ENCODE results near the gene CTBP2.

The CTBP2 gene

GRCh38 chr10:125201791-125202622 lies 41.6 kb upstream of the CTBP2 start:
- no CpG with 5 or more reads among the region's 10 CpGs for WGBS, 2 donors (ENCODE audit: extremely low coverage in 2 of 2, insufficient read length in 2 of 2, insufficient replicate concordance in 1 of 2)
- H2BK15ac ChIP-seq (ENCODE audit: low read length), result no peak overlapping the region
- H2BK12ac ChIP-seq (ENCODE audit: low read length), result no peak overlapping the region
- H3K27me3 ChIP-seq (ENCODE audit: control insufficient read depth in 3 of 3, insufficient read depth in 3 of 3, low read depth in 1 of 3, low read length in 3 of 3), result peaks cover 0 to 8% (median 0%) of the 10 kb centered on the region in 3 experiments
- no peaks in the 10 kb centered on the region for H3K9me3 ChIP-seq (replicated peaks in 1 of 2; ENCODE audit: control insufficient read depth in 2 of 2, insufficient read depth in 1 of 2, low read depth in 1 of 2, low read length in 2 of 2)
- H2AK5ac ChIP-seq (ENCODE audit: low read depth, low read length), result peak overlapping the region; percentile 22
- no peak overlapping the region for H3K4me2 ChIP-seq (ENCODE audit: insufficient read depth, low read length, poor library complexity, severe bottlenecking)
- no peaks in the 10 kb centered on the region for H3K36me3 ChIP-seq (replicated peaks in 1 of 2; ENCODE audit: control insufficient read depth in 2 of 2, insufficient read depth in 2 of 2, low read length in 2 of 2)
- no peak overlapping the region for H3K4me3 ChIP-seq (ENCODE audit: low read length in 2 of 2)
- H3K4me1 ChIP-seq (ENCODE audit: control insufficient read depth in 2 of 2, insufficient read depth in 1 of 2, low read depth in 1 of 2, low read length in 2 of 2), result no peaks in the 10 kb centered on the region
- no peaks in the 10 kb centered on the region for H3K79me1 ChIP-seq (ENCODE audit: low read depth, low read length)
- no peak overlapping the region for H3K23ac ChIP-seq (ENCODE audit: low read depth, low read length, poor library complexity)
- H4K8ac ChIP-seq (ENCODE audit: low read depth, low read length), result no peak overlapping the region
- H2AFZ ChIP-seq (ENCODE audit: low read length), result no peak overlapping the region
- DNase-seq (ENCODE audit: low spot score), result no peak
- H4K91ac ChIP-seq (ENCODE audit: low read depth, low read length, poor library complexity), result no peak overlapping the region
- no peak overlapping the region for H3K27ac ChIP-seq (replicated peaks; ENCODE audit: low read length)
- H2BK120ac ChIP-seq (ENCODE audit: low read depth, low read length), result no peak overlapping the region
- H3K18ac ChIP-seq (ENCODE audit: low read length), result no peak overlapping the region
- H3K14ac ChIP-seq (ENCODE audit: low read length), result peak overlapping the region; percentile 82
- H3K4ac ChIP-seq (ENCODE audit: low read length), result no peak overlapping the region
- no peak overlapping the region for H2BK5ac ChIP-seq (ENCODE audit: low read length)
- H3K9ac ChIP-seq (ENCODE audit: low read depth, low read length, poor library complexity), result no peak overlapping the region

GRCh38 chr10:125201108-125201524 lies 40.8 kb upstream of the CTBP2 start:
- Histone ChIP-seq H3K4me3 (ENCODE audit: low read length in 2 of 2) (no peak overlapping the region), H4K8ac (ENCODE audit: low read depth, low read length) (no peak overlapping the region), H3K4me2 (ENCODE audit: insufficient read depth, low read length, poor library complexity, severe bottlenecking) (no peak overlapping the region), H3K9ac (ENCODE audit: low read depth, low read length, poor library complexity) (no peak overlapping the region), H3K23ac (ENCODE audit: low read depth, low read length, poor library complexity) (no peak overlapping the region), H2BK15ac (ENCODE audit: low read length) (no peak overlapping the region), H2AFZ (ENCODE audit: low read length) (no peak overlapping the region), H3K4ac (ENCODE audit: low read length) (no peak overlapping the region), H3K27ac (replicated peaks; ENCODE audit: low read length) (no peak overlapping the region), H3K79me1 (ENCODE audit: low read depth, low read length) (no peaks in the 10 kb centered on the region), H2BK120ac (ENCODE audit: low read depth, low read length) (no peak overlapping the region), H2BK12ac (ENCODE audit: low read length) (no peak overlapping the region), H4K91ac (ENCODE audit: low read depth, low read length, poor library complexity) (no peak overlapping the region), H3K14ac (ENCODE audit: low read length) (no peak overlapping the region), H3K18ac (ENCODE audit: low read length) (peak overlapping the region; percentile 40), H3K36me3 (replicated peaks in 1 of 2; ENCODE audit: control insufficient read depth in 2 of 2, insufficient read depth in 2 of 2, low read length in 2 of 2) (no peaks in the 10 kb centered on the region), H3K4me1 (ENCODE audit: control insufficient read depth in 2 of 2, insufficient read depth in 1 of 2, low read depth in 1 of 2, low read length in 2 of 2) (no peaks in the 10 kb centered on the region), H2BK5ac (ENCODE audit: low read length) (no peak overlapping the region), H2AK5ac (ENCODE audit: low read depth, low read length) (no peak overlapping the region), H3K27me3 (ENCODE audit: control insufficient read depth in 3 of 3, insufficient read depth in 3 of 3, low read depth in 1 of 3, low read length in 3 of 3) (peaks cover 0 to 8% (median 0%) of the 10 kb centered on the region in 3 experiments), H3K9me3 (replicated peaks in 1 of 2; ENCODE audit: control insufficient read depth in 2 of 2, insufficient read depth in 1 of 2, low read depth in 1 of 2, low read length in 2 of 2) (no peaks in the 10 kb centered on the region)
- WGBS, 2 donors (ENCODE audit: extremely low coverage in 2 of 2, insufficient read length in 2 of 2, insufficient replicate concordance in 1 of 2), result no CpG with 5 or more reads among the region's 5 CpGs
- no peak for DNase-seq (ENCODE audit: low spot score)

- H2BK5ac ChIP-seq (ENCODE audit: low read length), result no peak overlapping the region
- H3K9me3 ChIP-seq (replicated peaks in 1 of 2; ENCODE audit: control insufficient read depth in 2 of 2, insufficient read depth in 1 of 2, low read depth in 1 of 2, low read length in 2 of 2), result no peaks in the 10 kb centered on the region
- H3K36me3 ChIP-seq (replicated peaks in 1 of 2; ENCODE audit: control insufficient read depth in 2 of 2, insufficient read depth in 2 of 2, low read length in 2 of 2), result no peaks in the 10 kb centered on the region
- DNase-seq (ENCODE audit: low spot score), result no peak
- no CpG with 5 or more reads among the region's 3 CpGs for WGBS, 2 donors (ENCODE audit: extremely low coverage in 2 of 2, insufficient read length in 2 of 2, insufficient replicate concordance in 1 of 2)
- no peak overlapping the region for H2BK120ac ChIP-seq (ENCODE audit: low read depth, low read length)
- no peak overlapping the region for H3K4me3 ChIP-seq (ENCODE audit: low read length in 2 of 2)
- no peak overlapping the region for H3K14ac ChIP-seq (ENCODE audit: low read length)
- no peak overlapping the region for H3K27ac ChIP-seq (replicated peaks; ENCODE audit: low read length)
- H2BK15ac ChIP-seq (ENCODE audit: low read length), result no peak overlapping the region
- H3K18ac ChIP-seq (ENCODE audit: low read length), result no peak overlapping the region
- no peaks in the 10 kb centered on the region for H3K4me1 ChIP-seq (ENCODE audit: control insufficient read depth in 2 of 2, insufficient read depth in 1 of 2, low read depth in 1 of 2, low read length in 2 of 2)
- H3K4ac ChIP-seq (ENCODE audit: low read length), result no peak overlapping the region
- no peak overlapping the region for H2AFZ ChIP-seq (ENCODE audit: low read length)
- no peak overlapping the region for H4K91ac ChIP-seq (ENCODE audit: low read depth, low read length, poor library complexity)
- H3K9ac ChIP-seq (ENCODE audit: low read depth, low read length, poor library complexity), result no peak overlapping the region
- no peaks in the 10 kb centered on the region for H3K79me1 ChIP-seq (ENCODE audit: low read depth, low read length)
- no peak overlapping the region for H2AK5ac ChIP-seq (ENCODE audit: low read depth, low read length)
- no peak overlapping the region for H2BK12ac ChIP-seq (ENCODE audit: low read length)
- H3K4me2 ChIP-seq (ENCODE audit: insufficient read depth, low read length, poor library complexity, severe bottlenecking), result no peak overlapping the region
- peaks cover 0 to 8% (median 0%) of the 10 kb centered on the region in 3 experiments for H3K27me3 ChIP-seq (ENCODE audit: control insufficient read depth in 3 of 3, insufficient read depth in 3 of 3, low read depth in 1 of 3, low read length in 3 of 3)
- no peak overlapping the region for H4K8ac ChIP-seq (ENCODE audit: low read depth, low read length)
- no peak overlapping the region for H3K23ac ChIP-seq (ENCODE audit: low read depth, low read length, poor library complexity)
These were observed 40.0 kb upstream of the CTBP2 start for GRCh38 chr10:125200396-125200795.

GRCh38 chr10:125199270-125199669 lies 38.9 kb upstream of the CTBP2 start:
- Histone ChIP-seq H2BK15ac (ENCODE audit: low read length) (no peak overlapping the region), H3K4me3 (ENCODE audit: low read length in 2 of 2) (no peak overlapping the region), H2AFZ (ENCODE audit: low read length) (no peak overlapping the region), H3K36me3 (replicated peaks in 1 of 2; ENCODE audit: control insufficient read depth in 2 of 2, insufficient read depth in 2 of 2, low read length in 2 of 2) (no peaks in the 10 kb centered on the region), H3K14ac (ENCODE audit: low read length) (no peak overlapping the region), H3K27ac (replicated peaks; ENCODE audit: low read length) (no peak overlapping the region), H3K4me2 (ENCODE audit: insufficient read depth, low read length, poor library complexity, severe bottlenecking) (no peak overlapping the region), H3K9ac (ENCODE audit: low read depth, low read length, poor library complexity) (no peak overlapping the region), H3K9me3 (replicated peaks in 1 of 2; ENCODE audit: control insufficient read depth in 2 of 2, insufficient read depth in 1 of 2, low read depth in 1 of 2, low read length in 2 of 2) (no peaks in the 10 kb centered on the region), H2BK120ac (ENCODE audit: low read depth, low read length) (no peak overlapping the region), H2BK12ac (ENCODE audit: low read length) (no peak overlapping the region), H3K18ac (ENCODE audit: low read length) (no peak overlapping the region), H2AK5ac (ENCODE audit: low read depth, low read length) (no peak overlapping the region), H3K27me3 (ENCODE audit: control insufficient read depth in 3 of 3, insufficient read depth in 3 of 3, low read depth in 1 of 3, low read length in 3 of 3) (peaks cover 0 to 8% (median 0%) of the 10 kb centered on the region in 3 experiments), H3K79me1 (ENCODE audit: low read depth, low read length) (no peaks in the 10 kb centered on the region), H3K4ac (ENCODE audit: low read length) (no peak overlapping the region), H3K4me1 (ENCODE audit: control insufficient read depth in 2 of 2, insufficient read depth in 1 of 2, low read depth in 1 of 2, low read length in 2 of 2) (no peaks in the 10 kb centered on the region), H3K23ac (ENCODE audit: low read depth, low read length, poor library complexity) (no peak overlapping the region), H4K91ac (ENCODE audit: low read depth, low read length, poor library complexity) (no peak overlapping the region), H2BK5ac (ENCODE audit: low read length) (no peak overlapping the region), H4K8ac (ENCODE audit: low read depth, low read length) (no peak overlapping the region)
- DNase-seq (ENCODE audit: low spot score), result no peak
- WGBS, 2 donors (ENCODE audit: extremely low coverage in 2 of 2, insufficient read length in 2 of 2, insufficient replicate concordance in 1 of 2), result no CpG with 5 or more reads among the region's 2 CpGs
